ENCODE measurements around the gene TENM4.

Gene TENM4

GRCh38 chr11:79026803-79027445 is 413.9 kb downstream of the TENM4 start:
- peaks cover 27% of the 10 kb centered on the region for H3K27me3 Mint-ChIP-seq

DNA sequence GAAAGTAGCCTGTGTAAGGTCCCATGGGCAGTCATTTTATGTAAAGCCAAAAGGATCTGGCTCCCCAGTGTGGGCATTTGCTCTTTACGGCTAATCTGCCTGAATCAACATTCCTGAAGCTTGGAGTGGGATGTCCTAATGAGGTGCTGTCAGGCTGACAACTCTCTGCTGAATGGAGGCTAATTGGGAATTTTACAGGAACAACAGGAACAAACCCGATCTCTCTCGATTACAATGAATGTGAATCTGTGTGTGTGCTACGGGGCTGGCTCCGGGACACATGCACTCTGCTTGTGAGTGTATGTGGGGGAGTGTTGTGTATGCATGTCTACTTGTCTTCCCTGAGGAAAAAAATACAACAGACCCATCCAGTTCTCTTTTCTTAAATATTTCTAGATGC is 415.2 kb downstream of the TENM4 start:
- peaks cover 5% of the 10 kb centered on the region for H3K4me1 Mint-ChIP-seq
- ATAC-seq (replicated peaks; ENCODE audit: extremely low read depth, poor library complexity, severe bottlenecking) (no peak), DNase-seq (ENCODE audit: low spot score in 2 of 2) (no peak)
- H3K9me3 Mint-ChIP-seq: no peaks in the 10 kb centered on the region
- H3K4me3 Mint-ChIP-seq: no peak overlapping the region
- peaks cover 25% of the 10 kb centered on the region for H3K27me3 Mint-ChIP-seq
- H3K27ac Mint-ChIP-seq (ENCODE audit: low read depth): no peak overlapping the region
- no peaks in the 10 kb centered on the region for H3K36me3 Mint-ChIP-seq (ENCODE audit: insufficient read depth)

More at GRCh38 chr11:79026803-79027445, 413.9 kb downstream of the TENM4 start:
- no peaks in the 10 kb centered on the region for H3K9me3 Mint-ChIP-seq
- H3K4me1 Mint-ChIP-seq: peaks cover 5% of the 10 kb centered on the region
- no peak overlapping the region for H3K4me3 Mint-ChIP-seq
- no peaks in the 10 kb centered on the region for H3K36me3 Mint-ChIP-seq (ENCODE audit: insufficient read depth)
- H3K27ac Mint-ChIP-seq (ENCODE audit: low read depth): no peak overlapping the region
- ATAC-seq (replicated peaks; ENCODE audit: extremely low read depth, poor library complexity, severe bottlenecking): no peak
- DNase-seq (ENCODE audit: low spot score in 2 of 2): no peak

- Mint-ChIP-seq H3K9me3 (no peaks in the 10 kb centered on the region), H3K36me3 (ENCODE audit: insufficient read depth) (no peaks in the 10 kb centered on the region), H3K27ac (ENCODE audit: low read depth) (no peak overlapping the region), H3K27me3 (peaks cover 21% of the 10 kb centered on the region), H3K4me3 (no peak overlapping the region), H3K4me1 (peaks cover 5% of the 10 kb centered on the region)
- ATAC-seq (replicated peaks; ENCODE audit: extremely low read depth, poor library complexity, severe bottlenecking) (no peak), DNase-seq (ENCODE audit: low spot score in 2 of 2) (no peak)
Measured at GRCh38 chr11:79025097-79025496, 415.7 kb downstream of the TENM4 start.

DNA sequence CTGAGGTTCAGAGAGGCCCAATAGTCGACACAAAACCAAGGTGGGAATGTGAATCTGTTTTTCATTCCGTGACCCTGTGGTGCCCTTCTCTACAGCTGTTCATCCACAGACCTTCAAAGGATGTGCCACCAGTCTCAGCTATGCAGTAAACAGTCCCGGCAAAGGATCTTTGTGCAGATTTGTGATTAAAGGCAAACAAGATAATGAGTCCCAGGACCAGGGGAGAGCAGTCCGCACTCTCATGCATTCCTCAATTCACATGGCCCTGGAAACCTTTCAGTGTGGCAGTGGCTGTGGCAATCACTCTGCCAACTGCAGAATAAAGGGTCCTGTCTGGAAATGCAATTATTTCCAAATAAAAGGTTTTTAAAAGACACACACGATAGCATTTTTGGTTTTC is 418.6 kb downstream of the TENM4 start:
- no peak overlapping the region for H3K27ac Mint-ChIP-seq (ENCODE audit: low read depth)
- no peaks in the 10 kb centered on the region for H3K36me3 Mint-ChIP-seq (ENCODE audit: insufficient read depth)
- no peak overlapping the region for H3K4me3 Mint-ChIP-seq
- H3K27me3 Mint-ChIP-seq: peaks cover 21% of the 10 kb centered on the region
- H3K9me3 Mint-ChIP-seq: no peaks in the 10 kb centered on the region
- DNase-seq (ENCODE audit: low spot score in 2 of 2): no peak
- ATAC-seq (replicated peaks; ENCODE audit: extremely low read depth, poor library complexity, severe bottlenecking): no peak
- peaks cover 5% of the 10 kb centered on the region for H3K4me1 Mint-ChIP-seq

DNA sequence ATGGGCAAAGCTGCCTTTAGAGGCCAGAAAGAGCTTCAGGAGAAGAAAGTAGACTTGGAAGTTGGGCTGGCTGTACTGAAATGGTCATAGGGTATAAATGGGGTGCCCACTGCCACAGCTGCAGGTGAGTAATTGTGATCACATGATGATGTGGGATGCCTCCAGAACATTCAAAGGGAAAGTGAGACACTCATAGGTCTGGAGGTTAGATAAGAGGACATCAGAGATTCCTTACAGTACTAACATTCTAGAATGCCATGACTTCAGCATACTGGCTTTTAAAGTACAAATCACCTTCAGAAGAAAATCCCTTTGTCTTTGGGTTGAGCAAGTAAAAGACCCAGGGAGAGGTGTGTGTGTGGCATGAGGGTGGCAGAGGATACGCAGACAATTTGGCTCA is 419.2 kb downstream of the TENM4 start:
- H3K27ac Mint-ChIP-seq (ENCODE audit: low read depth): no peak overlapping the region
- H3K36me3 Mint-ChIP-seq (ENCODE audit: insufficient read depth): no peaks in the 10 kb centered on the region
- ATAC-seq (replicated peaks; ENCODE audit: extremely low read depth, poor library complexity, severe bottlenecking): no peak
- H3K9me3 Mint-ChIP-seq: no peaks in the 10 kb centered on the region
- H3K4me1 Mint-ChIP-seq: peaks cover under 1% of the 10 kb centered on the region
- H3K4me3 Mint-ChIP-seq: no peak overlapping the region
- DNase-seq (ENCODE audit: low spot score in 2 of 2): no peak
- H3K27me3 Mint-ChIP-seq: peaks cover 21% of the 10 kb centered on the region

GRCh38 chr11:79019975-79020374 is 420.9 kb downstream of the TENM4 start:
- ATAC-seq (replicated peaks; ENCODE audit: extremely low read depth, poor library complexity, severe bottlenecking) (no peak), DNase-seq (ENCODE audit: low spot score in 2 of 2) (no peak)
- no peaks in the 10 kb centered on the region for H3K36me3 Mint-ChIP-seq (ENCODE audit: insufficient read depth)
- no peaks in the 10 kb centered on the region for H3K9me3 Mint-ChIP-seq
- peaks cover 21% of the 10 kb centered on the region for H3K27me3 Mint-ChIP-seq
- H3K4me1 Mint-ChIP-seq: no peaks in the 10 kb centered on the region
- H3K27ac Mint-ChIP-seq (ENCODE audit: low read depth): no peak overlapping the region
- H3K4me3 Mint-ChIP-seq: no peak overlapping the region

DNA sequence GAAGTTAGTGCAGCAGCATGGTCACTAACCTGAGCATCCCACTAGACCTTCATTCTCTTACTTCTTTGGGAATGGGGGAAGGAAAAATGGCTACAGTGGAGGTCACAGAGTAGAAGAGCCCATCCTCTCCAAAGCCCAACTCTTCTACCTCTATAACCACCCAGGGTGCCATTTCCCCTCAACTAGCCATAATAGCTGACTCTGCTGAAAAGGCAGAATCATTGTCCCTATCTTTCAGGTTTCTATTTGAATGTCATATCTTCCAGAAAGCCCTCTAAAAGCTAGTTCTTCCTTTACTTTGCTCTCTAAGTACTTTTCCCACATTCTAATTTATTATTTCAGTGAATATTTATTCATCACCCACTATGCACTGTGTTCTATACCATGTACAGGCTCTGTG is 421.6 kb downstream of the TENM4 start:
- Mint-ChIP-seq H3K27me3 (peaks cover 21% of the 10 kb centered on the region), H3K9me3 (no peaks in the 10 kb centered on the region), H3K4me3 (no peak overlapping the region), H3K36me3 (ENCODE audit: insufficient read depth) (no peaks in the 10 kb centered on the region), H3K27ac (ENCODE audit: low read depth) (no peak overlapping the region), H3K4me1 (no peaks in the 10 kb centered on the region)
- no peak for ATAC-seq (replicated peaks; ENCODE audit: extremely low read depth, poor library complexity, severe bottlenecking)
- no peak for DNase-seq (ENCODE audit: low spot score in 2 of 2)

DNA sequence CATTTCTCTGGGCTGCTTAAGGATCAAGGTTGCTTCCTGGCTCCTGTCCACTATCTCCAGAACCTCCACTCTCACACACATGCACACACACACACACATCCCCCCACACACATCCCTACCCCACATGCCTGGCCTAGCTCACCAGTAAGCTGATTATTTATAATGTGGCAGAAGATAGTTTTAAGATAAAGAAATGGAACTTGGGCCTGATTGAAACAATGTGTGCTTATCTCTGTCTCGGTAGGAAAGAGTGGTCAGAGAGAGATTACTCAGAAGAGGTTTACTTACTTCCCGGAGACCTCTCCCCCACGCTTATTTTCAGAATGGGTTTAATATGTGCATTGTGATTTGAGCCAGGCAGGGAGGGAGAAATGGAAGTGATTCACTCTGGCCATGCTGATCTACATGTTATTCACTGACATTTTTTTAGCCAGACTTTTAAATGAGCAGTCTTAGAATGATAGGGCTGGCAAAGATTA is 422.4 kb downstream of the TENM4 start:
- H3K4me3 Mint-ChIP-seq: no peak overlapping the region
- H3K27ac Mint-ChIP-seq (ENCODE audit: low read depth): no peak overlapping the region
- H3K36me3 Mint-ChIP-seq (ENCODE audit: insufficient read depth): no peaks in the 10 kb centered on the region
- H3K27me3 Mint-ChIP-seq: peaks cover 25% of the 10 kb centered on the region
- no peaks in the 10 kb centered on the region for H3K9me3 Mint-ChIP-seq
- DNase-seq (ENCODE audit: low spot score in 2 of 2) (no peak), ATAC-seq (replicated peaks; ENCODE audit: extremely low read depth, poor library complexity, severe bottlenecking) (no peak)
- H3K4me1 Mint-ChIP-seq: no peaks in the 10 kb centered on the region

GRCh38 chr11:79017811-79018210 is 423.0 kb downstream of the TENM4 start:
- no peaks in the 10 kb centered on the region for H3K9me3 Mint-ChIP-seq
- H3K27ac Mint-ChIP-seq (ENCODE audit: low read depth): no peak overlapping the region
- H3K4me3 Mint-ChIP-seq: no peak overlapping the region
- DNase-seq (ENCODE audit: low spot score in 2 of 2) (no peak), ATAC-seq (replicated peaks; ENCODE audit: extremely low read depth, poor library complexity, severe bottlenecking) (no peak)
- peaks cover 29% of the 10 kb centered on the region for H3K27me3 Mint-ChIP-seq
- H3K36me3 Mint-ChIP-seq (ENCODE audit: insufficient read depth): no peaks in the 10 kb centered on the region
- no peaks in the 10 kb centered on the region for H3K4me1 Mint-ChIP-seq

DNA sequence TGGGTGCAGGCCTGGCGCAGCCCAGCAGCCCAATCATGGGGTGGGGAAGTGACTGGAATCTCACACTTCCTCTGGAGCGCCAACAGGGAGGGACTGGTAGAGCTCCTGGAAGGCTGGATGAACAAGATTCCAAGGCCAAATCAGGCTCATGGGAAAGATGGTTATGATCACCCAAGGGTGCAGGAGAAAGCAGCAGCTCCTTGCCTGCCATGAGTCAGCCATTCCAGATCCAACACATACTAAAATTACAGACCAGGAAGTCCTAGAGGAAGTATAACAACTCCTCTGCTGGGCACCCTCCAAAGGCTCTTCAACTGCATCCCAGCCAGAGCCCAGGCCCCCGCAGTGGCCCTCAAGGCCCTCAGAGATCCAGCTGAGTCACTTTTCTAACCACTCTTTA is 427.3 kb downstream of the TENM4 start:
- no peak overlapping the region for H3K4me3 Mint-ChIP-seq
- H3K4me1 Mint-ChIP-seq: no peaks in the 10 kb centered on the region
- DNase-seq (ENCODE audit: low spot score in 2 of 2): no peak
- H3K27ac Mint-ChIP-seq (ENCODE audit: low read depth): no peak overlapping the region
- H3K27me3 Mint-ChIP-seq: peaks cover 15% of the 10 kb centered on the region
- H3K36me3 Mint-ChIP-seq (ENCODE audit: insufficient read depth): peaks cover 1% of the 10 kb centered on the region
- ATAC-seq (replicated peaks; ENCODE audit: extremely low read depth, poor library complexity, severe bottlenecking): no peak
- H3K9me3 Mint-ChIP-seq: peaks cover 6% of the 10 kb centered on the region

- no peaks in the 10 kb centered on the region for H3K4me1 Mint-ChIP-seq
- H3K27ac Mint-ChIP-seq (ENCODE audit: low read depth): no peak overlapping the region
- no peak for ATAC-seq (replicated peaks; ENCODE audit: extremely low read depth, poor library complexity, severe bottlenecking)
- peaks cover 15% of the 10 kb centered on the region for H3K27me3 Mint-ChIP-seq
- peaks cover 1% of the 10 kb centered on the region for H3K36me3 Mint-ChIP-seq (ENCODE audit: insufficient read depth)
- no peak overlapping the region for H3K4me3 Mint-ChIP-seq
- peaks cover 6% of the 10 kb centered on the region for H3K9me3 Mint-ChIP-seq
- DNase-seq (ENCODE audit: low spot score in 2 of 2): no peak
Measured at GRCh38 chr11:79011357-79011756, 429.5 kb downstream of the TENM4 start.

DNA sequence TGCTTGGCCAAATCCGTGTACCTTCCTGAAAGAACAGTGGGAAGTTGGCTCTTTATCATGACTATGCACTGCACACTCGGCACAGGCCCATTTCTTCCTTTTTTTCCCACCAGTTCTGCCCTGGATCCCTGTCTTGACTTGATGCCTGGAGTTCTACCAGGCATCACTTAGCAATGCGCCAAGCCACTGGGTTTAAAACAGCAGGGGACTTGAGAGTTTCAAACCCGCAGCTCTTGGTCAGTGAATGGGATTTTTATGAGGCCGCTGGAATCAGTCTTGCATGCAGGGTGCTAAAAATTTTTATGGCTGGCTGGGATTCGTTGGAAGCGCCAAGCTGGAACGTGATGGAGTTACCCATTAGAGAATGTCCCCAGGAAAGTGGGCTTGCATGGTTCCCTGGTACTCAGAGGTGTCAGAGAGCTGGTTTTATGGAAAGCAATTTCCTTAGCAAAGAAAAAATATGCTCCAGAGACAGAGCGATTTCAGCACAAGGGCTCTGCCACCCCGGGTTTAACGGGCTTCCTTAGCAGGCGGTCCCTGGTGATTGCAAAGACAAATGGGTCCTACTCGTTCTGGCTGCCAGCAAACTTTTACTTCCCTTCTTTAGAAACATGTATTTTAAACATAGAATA is 432.9 kb downstream of the TENM4 start:
- ATAC-seq (replicated peaks; ENCODE audit: extremely low read depth, poor library complexity, severe bottlenecking) (no peak), DNase-seq (ENCODE audit: low spot score in 2 of 2) (no peak)
- H3K27me3 Mint-ChIP-seq: peaks cover 6% of the 10 kb centered on the region
- no peak overlapping the region for H3K4me3 Mint-ChIP-seq
- peaks cover 1% of the 10 kb centered on the region for H3K36me3 Mint-ChIP-seq (ENCODE audit: insufficient read depth)
- no peak overlapping the region for H3K27ac Mint-ChIP-seq (ENCODE audit: low read depth)
- H3K9me3 Mint-ChIP-seq: peaks cover 12% of the 10 kb centered on the region
- H3K4me1 Mint-ChIP-seq: no peaks in the 10 kb centered on the region

DNA sequence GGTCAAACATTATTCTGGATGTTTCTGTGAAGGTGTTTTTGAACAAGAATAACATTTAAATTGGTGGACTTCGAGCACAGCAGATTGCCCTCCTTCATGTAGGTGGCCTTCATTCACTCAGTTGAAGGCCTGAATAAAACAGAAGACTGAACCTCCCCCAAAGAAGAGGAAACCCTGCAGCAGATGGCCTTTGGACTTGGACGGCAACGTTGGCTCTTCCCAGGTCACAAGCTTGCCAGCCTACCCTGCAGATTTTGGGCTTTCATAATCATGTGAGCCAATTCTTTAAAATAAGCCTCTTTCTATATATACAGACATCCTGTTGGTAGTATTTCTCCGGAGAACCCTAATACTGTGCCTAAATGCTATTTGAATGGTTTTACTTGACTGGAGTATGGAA is 434.0 kb downstream of the TENM4 start:
- no peak for ATAC-seq (replicated peaks; ENCODE audit: extremely low read depth, poor library complexity, severe bottlenecking)
- no peak for DNase-seq (ENCODE audit: low spot score in 2 of 2)
- Mint-ChIP-seq H3K4me3 (no peak overlapping the region), H3K9me3 (peaks cover 12% of the 10 kb centered on the region), H3K27ac (ENCODE audit: low read depth) (no peak overlapping the region), H3K4me1 (no peaks in the 10 kb centered on the region), H3K27me3 (no peaks in the 10 kb centered on the region), H3K36me3 (ENCODE audit: insufficient read depth) (peaks cover 1% of the 10 kb centered on the region)

Data from central memory CD8-positive, alpha-beta T cell (primary cell).